GM19351 (cell line): Measurements from ENCODE around the gene LRIG3.
A peak's percentile ranks its signal among the peaks of the same experiment; 100 is the strongest.
"Not testable (repeated sequence)": the region's sequence is repeated elsewhere in the genome, so short reads cannot be mapped to it uniquely, and the experiment has no call there.

Experiments
- ATAC-seq: cut with Tn5 transposase; IDR thresholded peaks from one replicate; pipeline ENCODE4 v1.9.1; 2021; ENCODE audit warnings: mild to moderate bottlenecking, moderate library complexity; ENCODE audit not compliant: unreplicated experiment

The LRIG3 gene

GRCh38 chr12:58907391-58907790 lies 12.9 kb downstream of the LRIG3 start:
- ATAC-seq: no peak

DNA sequence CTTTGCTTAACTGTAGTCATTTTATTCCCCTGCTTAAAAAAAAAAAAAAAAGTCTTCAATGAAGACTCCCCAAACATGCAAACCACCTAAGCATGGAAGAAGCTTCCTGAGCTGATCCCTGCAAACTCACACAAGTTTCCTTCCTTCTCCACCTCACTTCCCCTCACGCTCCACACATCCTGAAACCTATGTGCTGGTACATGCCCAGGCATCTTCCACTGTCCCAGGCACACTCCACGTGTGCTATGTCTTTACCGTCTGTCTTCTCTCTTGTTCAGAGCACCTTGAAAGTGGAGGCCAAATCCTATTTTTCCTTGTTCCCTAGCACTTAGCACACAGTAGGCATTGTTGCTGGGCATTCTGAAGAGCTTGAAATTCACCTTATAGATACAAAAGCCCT lies 13.4 kb downstream of the LRIG3 start:
- no peak for ATAC-seq

DNA sequence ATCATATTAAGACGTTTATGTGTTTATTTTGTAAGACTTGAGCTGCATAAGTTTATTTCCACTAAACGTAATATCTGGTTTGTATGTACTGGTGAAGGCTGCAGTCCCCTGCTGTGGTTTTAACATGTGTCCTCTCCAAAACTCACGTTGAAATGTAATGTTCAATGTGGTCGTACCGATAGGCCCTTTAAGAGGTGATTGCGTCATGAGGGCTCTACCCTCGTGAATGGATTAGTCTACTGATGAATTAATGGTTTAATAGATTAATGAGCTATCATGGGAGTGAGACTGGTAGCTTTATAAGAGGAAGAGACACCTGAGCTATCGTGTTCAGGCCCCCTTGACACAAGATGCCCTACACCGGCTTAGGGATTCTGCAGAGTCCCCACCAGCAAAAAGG lies 14.9 kb downstream of the LRIG3 start:
- ATAC-seq: no peak

DNA sequence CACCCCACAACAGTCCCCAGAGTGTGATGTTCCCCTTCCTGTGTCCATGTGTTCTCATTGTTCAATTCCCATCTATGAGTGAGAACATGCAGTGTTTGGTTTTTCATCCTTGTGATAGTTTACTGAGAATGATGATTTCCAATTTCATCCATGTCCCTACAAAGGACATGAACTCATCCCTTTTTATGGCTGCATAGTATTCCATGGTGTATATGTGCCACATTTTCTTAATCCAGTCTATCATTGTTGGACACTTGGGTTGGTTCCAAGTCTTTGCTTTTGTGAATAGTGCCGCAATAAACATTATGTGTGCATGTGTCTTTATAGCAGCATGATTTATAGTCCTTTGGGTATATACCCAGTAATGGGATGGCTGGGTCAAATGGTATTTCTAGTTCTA lies 17.6 kb downstream of the LRIG3 start:
- not testable (repeated sequence) for ATAC-seq

GRCh38 chr12:58901664-58902063 lies 18.6 kb downstream of the LRIG3 start:
- ATAC-seq: no peak

DNA sequence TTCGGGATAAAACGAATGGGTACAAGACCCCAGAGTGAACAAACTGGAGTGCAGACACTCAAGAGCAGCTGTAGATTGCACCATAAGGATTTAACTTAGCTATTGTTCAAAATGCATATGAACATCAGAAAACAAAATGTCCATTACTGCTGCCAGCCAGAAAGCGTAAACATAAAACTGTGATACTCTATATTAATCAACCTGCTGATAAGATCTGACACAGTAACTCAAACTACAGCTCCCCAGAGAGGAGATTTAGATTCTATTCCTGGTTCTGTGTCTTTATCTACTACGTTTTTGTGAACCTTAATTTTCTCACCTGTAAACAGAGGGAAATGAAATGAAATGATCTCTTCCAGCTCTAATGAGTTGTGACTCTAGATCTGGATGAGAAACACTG lies 22.3 kb downstream of the LRIG3 start:
- ATAC-seq: no peak

DNA sequence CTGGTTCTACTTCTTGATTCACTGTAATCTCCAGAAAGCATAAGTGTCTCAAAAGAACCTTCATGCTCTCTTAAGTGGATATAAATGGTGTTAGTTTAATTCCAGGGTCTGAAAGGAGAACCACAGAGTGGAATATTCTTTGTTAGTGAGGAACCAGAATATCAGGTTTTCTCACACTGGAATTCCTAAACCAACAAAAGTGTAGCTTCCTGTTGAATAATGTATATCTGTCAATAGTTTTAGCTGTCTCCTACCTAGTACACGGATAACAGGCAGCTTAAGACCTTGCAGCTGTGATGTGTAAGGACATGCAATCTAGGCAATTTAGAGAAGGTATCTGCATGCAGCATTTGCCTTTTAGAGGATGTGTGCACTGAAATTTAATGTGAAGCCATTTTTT lies 24.0 kb downstream of the LRIG3 start:
- no peak for ATAC-seq

GRCh38 chr12:58895053-58895452 lies 25.3 kb downstream of the LRIG3 start:
- ATAC-seq: no peak

- ATAC-seq: no peak
Observed at GRCh38 chr12:58894040-58894439, 26.3 kb downstream of the LRIG3 start.

GRCh38 chr12:58893495-58893894 lies 26.8 kb downstream of the LRIG3 start:
- no peak for ATAC-seq

DNA sequence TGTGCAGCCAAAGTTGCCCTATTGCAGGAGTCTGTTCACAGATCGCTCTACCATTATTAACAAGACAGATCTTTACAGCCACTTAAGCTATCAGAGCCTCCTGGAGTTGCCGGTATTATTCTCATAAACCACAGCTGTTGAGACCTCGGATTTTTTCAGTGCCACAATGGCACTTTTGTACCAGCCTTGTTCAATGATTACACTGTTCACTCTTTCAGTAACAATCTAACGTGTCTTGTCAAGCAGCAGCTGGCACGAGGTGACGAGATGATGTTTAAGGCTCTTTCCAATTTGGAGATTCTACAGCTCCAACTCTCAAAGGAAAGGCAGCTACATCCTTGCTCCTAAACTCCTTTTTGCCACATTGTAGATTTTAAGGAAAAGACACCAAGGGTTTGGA lies 30.7 kb downstream of the LRIG3 start:
- ATAC-seq: no peak

DNA sequence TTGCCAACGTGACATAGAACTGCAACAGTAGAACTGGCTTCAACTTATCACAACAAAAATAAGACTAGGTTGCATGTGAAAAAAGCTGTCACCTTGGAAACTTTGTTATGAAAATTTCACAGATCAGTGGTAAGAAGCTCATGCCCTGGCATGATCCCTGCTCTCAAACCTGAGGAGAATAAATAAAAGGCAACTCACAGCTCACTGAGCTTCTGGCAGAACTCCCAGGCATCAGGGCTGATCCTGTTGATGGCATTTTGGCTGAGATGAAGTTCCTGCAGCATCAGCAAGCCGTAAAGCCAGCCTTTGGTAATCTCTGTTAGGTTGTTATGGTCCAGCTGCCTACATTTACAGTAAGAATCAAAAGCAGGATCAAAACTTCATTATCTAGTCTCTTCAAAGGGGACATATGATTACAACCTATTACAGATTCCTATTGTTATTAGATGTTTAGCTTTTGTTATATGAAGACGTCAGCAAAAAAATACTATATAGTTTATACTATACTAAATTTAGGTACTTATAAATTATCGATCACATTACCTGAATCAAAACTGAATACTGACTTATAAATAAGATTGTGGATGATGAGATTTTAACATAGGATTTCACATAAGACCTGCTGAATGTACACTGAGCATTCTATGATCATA lies 32.0 kb downstream of the LRIG3 start:
- ATAC-seq: no peak

DNA sequence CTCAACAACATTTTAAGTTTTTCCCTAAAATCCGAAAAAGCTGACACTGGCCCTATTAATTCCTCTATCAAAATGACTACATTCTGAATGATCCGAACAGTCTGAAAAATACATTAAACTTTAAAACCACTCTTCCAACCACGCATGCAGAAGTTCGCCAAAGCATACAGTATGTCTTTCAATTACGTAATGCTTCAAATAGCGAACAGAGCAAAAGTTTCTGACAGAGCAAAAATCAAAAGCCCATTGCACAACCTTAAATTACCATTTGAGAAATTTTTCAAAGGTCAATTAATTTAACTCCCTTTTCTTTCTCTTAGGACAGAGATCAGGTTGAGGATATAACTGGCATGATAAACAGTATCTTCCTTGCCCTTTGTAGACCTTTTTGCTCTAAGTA lies 33.2 kb downstream of the LRIG3 start:
- ATAC-seq: no peak

DNA sequence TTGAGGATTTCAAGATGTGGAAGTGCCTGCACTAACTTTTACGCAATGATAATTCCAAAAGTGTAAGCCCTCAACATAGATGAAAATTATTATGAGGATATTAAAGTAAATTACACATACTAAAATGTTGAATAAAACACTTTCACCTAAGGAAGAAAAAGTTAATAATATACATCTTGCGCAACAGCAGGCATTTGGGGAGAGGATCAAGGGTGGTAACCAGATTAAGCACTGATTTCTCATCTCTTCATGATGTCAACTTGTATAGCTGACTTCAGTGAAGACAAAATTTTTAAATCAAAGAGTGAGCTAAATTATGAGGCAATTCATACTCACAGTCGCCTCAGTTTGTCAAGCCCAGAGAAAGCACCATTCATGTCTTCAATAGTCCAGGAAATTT lies 33.8 kb downstream of the LRIG3 start:
- no peak for ATAC-seq

- no peak for ATAC-seq
Observed at GRCh38 chr12:58884916-58885315, 35.4 kb downstream of the LRIG3 start.

GRCh38 chr12:58883576-58884334 lies 36.5 kb downstream of the LRIG3 start:
- peak; percentile 61 for ATAC-seq

- ATAC-seq: no peak
Observed at GRCh38 chr12:58882826-58883225, 37.5 kb downstream of the LRIG3 start.

DNA sequence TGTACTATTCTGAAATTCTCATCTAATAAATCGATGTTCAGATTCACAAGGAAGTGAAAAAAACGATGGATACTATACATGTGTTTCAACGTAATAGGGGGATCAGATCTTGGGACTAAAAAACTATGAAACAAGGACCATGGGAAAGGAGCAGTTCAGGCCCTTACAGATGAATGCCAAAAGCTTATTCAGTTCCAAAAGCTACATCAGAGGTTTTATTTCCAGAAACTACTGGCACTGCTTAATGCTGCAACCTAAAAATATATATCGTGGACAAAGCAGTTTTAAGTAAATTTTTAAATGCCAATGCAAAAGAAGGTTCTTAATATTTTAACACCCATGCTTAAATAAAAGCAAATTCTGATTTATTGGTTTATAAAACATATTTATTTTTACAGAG lies 38.5 kb downstream of the LRIG3 start:
- no peak for ATAC-seq

DNA sequence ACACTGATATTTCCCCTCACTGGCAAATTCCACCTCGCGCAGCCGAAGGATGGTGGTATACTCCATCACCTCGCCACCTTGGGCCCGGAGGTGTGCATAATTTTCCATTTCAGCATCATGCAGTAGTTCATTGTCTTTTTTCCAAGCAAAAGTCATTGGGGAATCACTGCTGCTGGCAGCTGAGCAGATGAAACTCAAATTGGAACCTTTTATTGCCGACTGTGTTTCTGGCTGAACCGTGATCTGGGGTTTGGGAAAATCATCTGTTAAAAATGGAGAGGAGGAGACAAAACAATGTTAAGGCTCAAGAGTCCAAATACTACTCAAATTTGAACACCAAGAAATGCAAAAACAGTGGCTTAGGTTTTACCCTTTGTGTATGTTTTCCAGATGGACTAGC lies 39.7 kb downstream of the LRIG3 start:
- no peak for ATAC-seq

DNA sequence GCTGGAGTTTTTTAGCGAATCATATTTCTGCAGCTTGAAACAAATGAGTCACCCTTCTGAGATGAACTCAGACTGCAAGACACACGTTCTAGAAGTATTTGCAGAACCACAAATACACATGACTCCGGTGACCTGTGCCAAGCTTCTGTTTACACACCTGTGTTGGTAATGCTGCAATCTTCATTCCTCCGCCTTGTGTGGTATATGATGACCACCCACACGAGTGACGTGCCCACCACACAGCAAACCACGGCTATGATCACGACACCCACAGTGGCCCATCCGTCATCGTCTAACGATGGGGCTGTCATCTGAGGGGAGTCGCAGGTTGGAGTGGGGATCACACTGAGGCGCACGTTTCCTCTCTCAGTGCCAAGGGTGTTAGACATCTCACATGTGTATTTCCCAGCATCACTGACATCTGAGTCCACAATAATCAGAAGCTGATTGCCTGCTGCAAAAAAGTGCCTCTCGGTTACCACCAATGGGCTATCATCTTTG lies 43.0 kb downstream of the LRIG3 start:
- ATAC-seq: no peak

GRCh38 chr12:58873496-58873895 lies 46.8 kb downstream of the LRIG3 start:
- ATAC-seq: no peak

DNA sequence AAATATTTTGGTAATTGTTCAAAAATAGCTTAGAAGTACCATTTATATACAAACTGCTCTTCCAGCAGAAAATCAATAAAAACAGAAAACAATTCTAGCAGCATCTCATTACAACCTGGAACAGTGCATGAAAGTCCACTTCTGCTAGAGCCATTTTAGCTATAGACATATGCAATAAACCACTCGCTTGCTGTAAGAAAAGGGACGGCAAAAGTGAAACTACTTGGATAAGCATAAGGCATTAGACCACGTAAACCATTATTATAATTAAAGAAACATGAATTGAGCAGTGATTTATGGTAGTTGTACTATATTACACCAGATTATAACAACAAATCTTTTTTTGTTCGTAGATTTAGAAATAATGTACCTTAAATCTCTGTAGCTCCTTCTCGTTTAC lies 48.7 kb downstream of the LRIG3 start:
- no peak for ATAC-seq

DNA sequence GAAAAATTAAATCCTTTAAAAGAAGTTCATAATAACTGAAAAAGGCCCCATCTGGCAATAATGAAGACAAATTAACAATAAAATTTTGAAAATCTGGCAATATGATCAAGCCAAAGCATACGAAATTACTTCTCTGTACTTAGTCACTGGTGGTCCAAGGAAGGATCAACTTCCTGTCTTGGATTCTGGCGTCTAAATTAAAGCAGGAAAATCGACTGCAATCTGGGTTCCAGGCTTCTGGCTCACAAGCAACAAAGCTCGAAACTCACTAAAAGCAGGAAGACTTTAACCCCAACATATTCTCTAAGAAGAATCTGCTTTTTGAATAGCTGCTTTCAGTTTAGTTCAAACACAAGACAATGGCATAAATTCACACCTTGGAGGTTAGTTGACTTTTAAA lies 49.7 kb downstream of the LRIG3 start:
- no peak for ATAC-seq
